ENCODE results near the gene CACNG4. TPM values are rescaled to one million over a fixed set of nuclear protein-coding genes. Genes with fewer than 3 reads are reported as not detected.
A peak's percentile ranks its signal among the peaks of the same experiment; 100 is the strongest.

The CACNG4 gene
- total RNA-seq, 1 experiment from 2014 or later: 2.4 TPM

DNA sequence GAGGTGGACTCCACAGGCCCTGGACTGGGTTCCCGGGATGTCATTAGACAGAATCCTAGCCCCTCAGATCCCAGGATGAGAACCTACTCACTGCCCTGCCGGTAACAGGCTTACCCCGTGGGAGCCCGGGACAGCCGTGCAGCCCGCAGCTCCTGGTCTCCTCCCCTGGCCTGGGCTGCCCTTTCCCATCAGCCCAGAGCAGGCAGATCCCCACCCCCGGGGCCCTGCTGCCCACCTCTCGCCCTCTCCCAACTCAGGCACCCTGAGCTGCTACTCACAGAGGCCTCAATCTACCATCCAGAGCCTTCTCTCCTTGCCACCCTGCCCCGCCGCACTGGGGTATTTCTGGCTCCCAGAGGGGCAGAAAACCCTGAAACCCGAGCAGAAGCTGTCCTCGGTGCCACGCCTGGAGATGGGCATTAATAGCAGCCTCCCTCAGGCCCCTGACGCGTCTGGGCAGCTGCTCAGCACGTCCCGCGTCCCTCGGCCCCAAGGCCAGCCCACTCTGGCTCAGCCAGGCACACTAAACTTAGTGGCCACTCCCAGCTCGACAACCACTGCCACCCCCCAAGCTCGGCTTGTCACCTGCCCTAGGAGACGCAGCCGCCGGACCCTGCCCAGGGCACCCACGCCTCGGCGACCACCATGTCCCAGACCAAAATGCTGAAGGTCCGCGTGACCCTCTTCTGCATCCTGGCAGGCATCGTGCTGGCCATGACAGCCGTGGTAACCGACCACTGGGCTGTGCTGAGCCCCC is 79.7 kb downstream of the CACNG4 start, which contains the start of gene CACNG1:
CACNG1 (plus strand) TSS at position 539 of the 757 bp plus-strand sequence; CDS start at position 646, 107 bp downstream.
- Histone ChIP-seq H4K20me1 (ENCODE audit: low read length) (no peaks in the 10 kb centered on the region), H3K4me3 (ENCODE audit: low read length) (no peak within 1 kb of the TSS), H3K4me1 (ENCODE audit: insufficient read depth, low read length) (0 out of 2 replicates have a peak, but pooled peaks cover 7% of the 10 kb centered on the region), H3K9me3 (ENCODE audit: low read length) (peaks cover 8% of the 10 kb centered on the region; the same call in 1 of the 2 replicates), H3K9me2 (replicated peaks; ENCODE audit: low read length) (no peaks in the 10 kb centered on the region), H3K27me3 (ENCODE audit: low read length) (no peaks in the 10 kb centered on the region), H3F3A (ENCODE audit: low read length, unreplicated experiment) (no peaks in the 10 kb centered on the region), H3K79me2 (ENCODE audit: low read length) (no peaks in the 10 kb centered on the region), H3K36me3 (ENCODE audit: low read depth, low read length) (no peaks in the 10 kb centered on the region), H3K9ac (ENCODE audit: low read length) (no peak within 1 kb of the TSS), H3K4me2 (ENCODE audit: low read length) (no peak within 1 kb of the TSS), H3K27ac (ENCODE audit: low read length) (no peak within 1 kb of the TSS), H2AFZ (ENCODE audit: low read length) (no peak within 1 kb of the TSS)
- ATAC-seq (no peak), DNase-seq (no peak)
- no TSS peak for BruUV-seq (replicated peaks)
- TF ChIP-seq, protein P1, sequence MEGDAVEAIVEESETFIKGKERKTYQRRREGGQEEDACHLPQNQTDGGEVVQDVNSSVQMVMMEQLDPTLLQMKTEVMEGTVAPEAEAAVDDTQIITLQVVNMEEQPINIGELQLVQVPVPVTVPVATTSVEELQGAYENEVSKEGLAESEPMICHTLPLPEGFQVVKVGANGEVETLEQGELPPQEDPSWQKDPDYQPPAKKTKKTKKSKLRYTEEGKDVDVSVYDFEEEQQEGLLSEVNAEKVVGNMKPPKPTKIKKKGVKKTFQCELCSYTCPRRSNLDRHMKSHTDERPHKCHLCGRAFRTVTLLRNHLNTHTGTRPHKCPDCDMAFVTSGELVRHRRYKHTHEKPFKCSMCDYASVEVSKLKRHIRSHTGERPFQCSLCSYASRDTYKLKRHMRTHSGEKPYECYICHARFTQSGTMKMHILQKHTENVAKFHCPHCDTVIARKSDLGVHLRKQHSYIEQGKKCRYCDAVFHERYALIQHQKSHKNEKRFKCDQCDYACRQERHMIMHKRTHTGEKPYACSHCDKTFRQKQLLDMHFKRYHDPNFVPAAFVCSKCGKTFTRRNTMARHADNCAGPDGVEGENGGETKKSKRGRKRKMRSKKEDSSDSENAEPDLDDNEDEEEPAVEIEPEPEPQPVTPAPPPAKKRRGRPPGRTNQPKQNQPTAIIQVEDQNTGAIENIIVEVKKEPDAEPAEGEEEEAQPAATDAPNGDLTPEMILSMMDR (conservative IDR thresholded peaks at IDR 0.05; ENCODE audit: low read depth, low read length): no peak
- TF ChIP-seq EZH2phosphoT487 (IDR thresholded peaks at IDR 0.05; ENCODE audit: borderline replicate concordance, low read length) (no peak), EZH2 (IDR thresholded peaks at IDR 0.05; ENCODE audit: low read length, unreplicated experiment) (no peak)
- CTCF ChIA-PET: no interaction called here
- intact Hi-C loops (cut with micrococcal nuclease): no loop called here
- POLR2A ChIA-PET (ENCODE audit: unreplicated experiment): no interaction called here

DNA sequence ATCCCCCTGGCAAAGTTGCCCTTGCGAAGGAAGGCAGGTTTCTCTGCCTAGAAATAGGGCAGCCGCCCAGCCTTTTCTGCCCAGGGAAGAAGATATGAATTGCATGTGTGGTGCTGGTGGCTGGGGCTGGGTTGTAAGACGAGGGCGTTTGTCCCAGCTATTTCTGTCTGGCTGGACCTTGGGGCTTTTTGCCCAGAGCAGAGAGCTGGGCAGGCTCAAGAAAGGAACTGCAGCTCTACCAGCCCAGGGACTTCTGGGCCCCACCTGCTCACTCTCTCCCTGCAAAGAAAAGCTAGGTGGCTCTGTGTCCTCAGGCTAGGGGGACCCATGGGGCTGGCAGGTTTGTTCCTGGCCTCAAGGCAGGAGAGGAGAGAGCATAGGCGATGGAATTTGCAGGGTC is 80.4 kb downstream of the CACNG4 start:
- intact Hi-C loops (cut with micrococcal nuclease): no loop called here
- H3K79me2 ChIP-seq (ENCODE audit: low read length): no peaks in the 10 kb centered on the region
- no peaks in the 10 kb centered on the region for H3F3A ChIP-seq (ENCODE audit: low read length, unreplicated experiment)
- H3K27ac ChIP-seq (ENCODE audit: low read length): no peak overlapping the region
- H3K4me2 ChIP-seq (ENCODE audit: low read length): no peak overlapping the region
- peaks cover 10% of the 10 kb centered on the region; the same call in 1 of the 2 replicates for H3K9me3 ChIP-seq (ENCODE audit: low read length)
- ChIA-PET CTCF (no interaction called here), POLR2A (ENCODE audit: unreplicated experiment) (no interaction called here)
- no TSS peak for BruUV-seq (replicated peaks)
- H3K9ac ChIP-seq (ENCODE audit: low read length): no peak overlapping the region
- no peak overlapping the region for H2AFZ ChIP-seq (ENCODE audit: low read length)
- no peaks in the 10 kb centered on the region for H3K27me3 ChIP-seq (ENCODE audit: low read length)
- ATAC-seq: no peak; the same call in 1 of the 2 replicates
- H3K9me2 ChIP-seq (replicated peaks; ENCODE audit: low read length): no peaks in the 10 kb centered on the region
- 0 out of 2 replicates have a peak, but pooled peaks cover 7% of the 10 kb centered on the region for H3K4me1 ChIP-seq (ENCODE audit: insufficient read depth, low read length)
- TF ChIP-seq EZH2phosphoT487 (IDR thresholded peaks at IDR 0.05; ENCODE audit: borderline replicate concordance, low read length): no peak
- TF ChIP-seq, protein P1 (conservative IDR thresholded peaks at IDR 0.05; ENCODE audit: low read depth, low read length): no peak
- no peak for TF ChIP-seq EZH2 (IDR thresholded peaks at IDR 0.05; ENCODE audit: low read length, unreplicated experiment)
- H4K20me1 ChIP-seq (ENCODE audit: low read length): no peaks in the 10 kb centered on the region
- H3K36me3 ChIP-seq (ENCODE audit: low read depth, low read length): no peaks in the 10 kb centered on the region
- H3K4me3 ChIP-seq (ENCODE audit: low read length): no peak overlapping the region
- no peak for DNase-seq

DNA sequence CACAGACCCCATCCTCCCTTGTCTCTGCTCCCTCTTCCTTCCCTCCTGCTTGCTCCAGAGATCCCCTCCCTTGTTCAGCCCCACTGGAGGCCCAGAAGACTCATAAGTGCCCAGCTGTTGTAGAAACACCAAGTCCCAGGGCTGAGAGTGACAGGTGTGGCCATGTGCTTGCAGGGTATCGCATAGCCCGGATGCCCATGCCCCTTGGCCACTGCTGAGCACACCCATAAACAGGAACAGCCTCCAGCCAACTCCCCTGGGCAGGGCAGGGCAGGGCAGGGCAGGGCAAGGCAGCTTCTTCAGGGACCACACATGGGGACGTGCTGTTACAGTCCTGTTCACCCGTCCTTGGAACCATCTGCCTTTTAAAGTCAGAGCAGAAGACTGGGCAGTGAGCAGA is 81.9 kb downstream of the CACNG4 start:
- no peaks in the 10 kb centered on the region for H3K79me2 ChIP-seq (ENCODE audit: low read length)
- no peak overlapping the region for H3K9ac ChIP-seq (ENCODE audit: low read length)
- no peaks in the 10 kb centered on the region for H4K20me1 ChIP-seq (ENCODE audit: low read length)
- 0 out of 2 replicates have a peak, but pooled peaks cover 7% of the 10 kb centered on the region for H3K4me1 ChIP-seq (ENCODE audit: insufficient read depth, low read length)
- intact Hi-C loops (cut with micrococcal nuclease): no loop called here
- ATAC-seq (peak; percentile 75), DNase-seq (no peak)
- no peaks in the 10 kb centered on the region for H3K9me2 ChIP-seq (replicated peaks; ENCODE audit: low read length)
- H3F3A ChIP-seq (ENCODE audit: low read length, unreplicated experiment): no peaks in the 10 kb centered on the region
- peaks cover 10% of the 10 kb centered on the region; the same call in 1 of the 2 replicates for H3K9me3 ChIP-seq (ENCODE audit: low read length)
- H2AFZ ChIP-seq (ENCODE audit: low read length): no peak overlapping the region
- no peak overlapping the region for H3K4me3 ChIP-seq (ENCODE audit: low read length)
- CTCF ChIA-PET: no interaction called here
- no peak overlapping the region for H3K27ac ChIP-seq (ENCODE audit: low read length)
- no TSS peak for BruUV-seq (replicated peaks)
- no peaks in the 10 kb centered on the region for H3K36me3 ChIP-seq (ENCODE audit: low read depth, low read length)
- TF ChIP-seq, protein P1 (conservative IDR thresholded peaks at IDR 0.05; ENCODE audit: low read depth, low read length): no peak
- no peak overlapping the region for H3K4me2 ChIP-seq (ENCODE audit: low read length)
- H3K27me3 ChIP-seq (ENCODE audit: low read length): no peaks in the 10 kb centered on the region
- POLR2A ChIA-PET (ENCODE audit: unreplicated experiment): interaction anchor here (0.6 kb wide), 1 partner anchor 737 kb away, joined by 11 read pairs; no protein-coding TSS in a partner anchor
